HL-60 (cell line): ENCODE results near the gene HECA.

ENCODE experiments used
- DNase-seq, 2 experiments: peaks; one replicate each; pipeline ENCODE4 v3.0.0-alpha.2; 2010 to 2020; ENCODE audit warnings: low read depth in 1 of 2, low spot score in 1 of 2
- H3K27ac ChIP-seq: fragments of 250-450 bp; sonication (Bioruptor Pico); replicated peaks from 2 replicates; pipeline ENCODE4 v1.5.1; 2020; ENCODE audit warnings: mild to moderate bottlenecking, moderate library complexity
- H3K27me3 ChIP-seq: fragments of 250-450 bp; sonication (Bioruptor Pico); 2 replicates; pipeline ENCODE4 v1.5.1; 2021; ENCODE audit warnings: mild to moderate bottlenecking, moderate library complexity; ENCODE audit not compliant: insufficient read depth, poor library complexity, severe bottlenecking
- H3K4me3 ChIP-seq: replicated peaks from 2 replicates; pipeline ENCODE4 v1.5.1; 2011; ENCODE audit warnings: mild to moderate bottlenecking, control low read depth, low read length; ENCODE audit not compliant: insufficient read depth
- GABPA ChIP-seq: IDR thresholded peaks from 2 replicates; pipeline ENCODE4 v1.6.1; 2012; ENCODE audit warnings: low read depth
- POLR2AphosphoS5 ChIP-seq: IDR thresholded peaks from 2 replicates; pipeline ENCODE4 v1.6.1; 2012; ENCODE audit warnings: low read depth
- SPI1 ChIP-seq: IDR thresholded peaks from 2 replicates; pipeline ENCODE4 v1.6.1; 2012; ENCODE audit warnings: low read depth, mild to moderate bottlenecking, borderline replicate concordance
- TF ChIP-seq, protein P1 (sequence below): IDR thresholded peaks from one replicate; pipeline ENCODE4 v1.5.1; 2011; ENCODE audit warnings: low read length, control low read depth, inconsistent platforms; ENCODE audit not compliant: insufficient read depth
- TF ChIP-seq, protein P2 (sequence below): IDR thresholded peaks from 2 replicates; pipeline ENCODE4 v1.6.1; 2012; ENCODE audit warnings: low read depth; ENCODE audit not compliant: insufficient replicate concordance

The HECA gene

DNA sequence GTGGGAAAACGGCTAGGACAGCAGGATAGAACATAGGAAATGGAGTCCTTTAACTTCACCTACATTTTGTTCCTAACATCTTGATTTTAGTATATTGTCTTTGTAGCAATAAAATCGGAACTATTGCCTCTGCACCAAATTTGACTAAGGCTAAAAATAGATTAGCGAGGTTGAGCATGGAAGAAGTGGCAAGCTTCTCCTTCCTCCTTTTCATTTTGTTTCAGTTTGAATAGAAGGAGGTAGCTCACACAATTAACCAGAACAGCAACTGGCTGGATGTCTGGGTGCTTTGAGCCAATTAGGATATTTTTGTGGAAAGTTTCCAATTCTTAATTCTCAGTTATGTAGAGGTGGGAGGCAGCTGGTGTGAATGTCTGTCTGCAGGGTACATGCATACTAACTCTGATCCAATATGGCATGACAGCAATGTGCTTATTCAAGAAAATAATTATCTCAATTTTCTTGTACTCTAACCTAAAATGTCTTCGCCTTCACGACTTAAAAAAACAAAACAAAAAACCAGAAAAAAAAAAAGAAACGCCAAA lies 3.1 kb upstream of the HECA start:
- no peak overlapping the region for H3K4me3 ChIP-seq
- H3K27me3 ChIP-seq = no peaks in the 10 kb centered on the region
- peak overlapping the region; percentile 50 for H3K27ac ChIP-seq
- DNase-seq = no peak
- TF ChIP-seq POLR2AphosphoS5 (no peak), GABPA (no peak), SPI1 (no peak)
- TF ChIP-seq, protein P1, sequence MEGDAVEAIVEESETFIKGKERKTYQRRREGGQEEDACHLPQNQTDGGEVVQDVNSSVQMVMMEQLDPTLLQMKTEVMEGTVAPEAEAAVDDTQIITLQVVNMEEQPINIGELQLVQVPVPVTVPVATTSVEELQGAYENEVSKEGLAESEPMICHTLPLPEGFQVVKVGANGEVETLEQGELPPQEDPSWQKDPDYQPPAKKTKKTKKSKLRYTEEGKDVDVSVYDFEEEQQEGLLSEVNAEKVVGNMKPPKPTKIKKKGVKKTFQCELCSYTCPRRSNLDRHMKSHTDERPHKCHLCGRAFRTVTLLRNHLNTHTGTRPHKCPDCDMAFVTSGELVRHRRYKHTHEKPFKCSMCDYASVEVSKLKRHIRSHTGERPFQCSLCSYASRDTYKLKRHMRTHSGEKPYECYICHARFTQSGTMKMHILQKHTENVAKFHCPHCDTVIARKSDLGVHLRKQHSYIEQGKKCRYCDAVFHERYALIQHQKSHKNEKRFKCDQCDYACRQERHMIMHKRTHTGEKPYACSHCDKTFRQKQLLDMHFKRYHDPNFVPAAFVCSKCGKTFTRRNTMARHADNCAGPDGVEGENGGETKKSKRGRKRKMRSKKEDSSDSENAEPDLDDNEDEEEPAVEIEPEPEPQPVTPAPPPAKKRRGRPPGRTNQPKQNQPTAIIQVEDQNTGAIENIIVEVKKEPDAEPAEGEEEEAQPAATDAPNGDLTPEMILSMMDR = no peak
- TF ChIP-seq, protein P2, sequence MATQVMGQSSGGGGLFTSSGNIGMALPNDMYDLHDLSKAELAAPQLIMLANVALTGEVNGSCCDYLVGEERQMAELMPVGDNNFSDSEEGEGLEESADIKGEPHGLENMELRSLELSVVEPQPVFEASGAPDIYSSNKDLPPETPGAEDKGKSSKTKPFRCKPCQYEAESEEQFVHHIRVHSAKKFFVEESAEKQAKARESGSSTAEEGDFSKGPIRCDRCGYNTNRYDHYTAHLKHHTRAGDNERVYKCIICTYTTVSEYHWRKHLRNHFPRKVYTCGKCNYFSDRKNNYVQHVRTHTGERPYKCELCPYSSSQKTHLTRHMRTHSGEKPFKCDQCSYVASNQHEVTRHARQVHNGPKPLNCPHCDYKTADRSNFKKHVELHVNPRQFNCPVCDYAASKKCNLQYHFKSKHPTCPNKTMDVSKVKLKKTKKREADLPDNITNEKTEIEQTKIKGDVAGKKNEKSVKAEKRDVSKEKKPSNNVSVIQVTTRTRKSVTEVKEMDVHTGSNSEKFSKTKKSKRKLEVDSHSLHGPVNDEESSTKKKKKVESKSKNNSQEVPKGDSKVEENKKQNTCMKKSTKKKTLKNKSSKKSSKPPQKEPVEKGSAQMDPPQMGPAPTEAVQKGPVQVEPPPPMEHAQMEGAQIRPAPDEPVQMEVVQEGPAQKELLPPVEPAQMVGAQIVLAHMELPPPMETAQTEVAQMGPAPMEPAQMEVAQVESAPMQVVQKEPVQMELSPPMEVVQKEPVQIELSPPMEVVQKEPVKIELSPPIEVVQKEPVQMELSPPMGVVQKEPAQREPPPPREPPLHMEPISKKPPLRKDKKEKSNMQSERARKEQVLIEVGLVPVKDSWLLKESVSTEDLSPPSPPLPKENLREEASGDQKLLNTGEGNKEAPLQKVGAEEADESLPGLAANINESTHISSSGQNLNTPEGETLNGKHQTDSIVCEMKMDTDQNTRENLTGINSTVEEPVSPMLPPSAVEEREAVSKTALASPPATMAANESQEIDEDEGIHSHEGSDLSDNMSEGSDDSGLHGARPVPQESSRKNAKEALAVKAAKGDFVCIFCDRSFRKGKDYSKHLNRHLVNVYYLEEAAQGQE = no peak

DNA sequence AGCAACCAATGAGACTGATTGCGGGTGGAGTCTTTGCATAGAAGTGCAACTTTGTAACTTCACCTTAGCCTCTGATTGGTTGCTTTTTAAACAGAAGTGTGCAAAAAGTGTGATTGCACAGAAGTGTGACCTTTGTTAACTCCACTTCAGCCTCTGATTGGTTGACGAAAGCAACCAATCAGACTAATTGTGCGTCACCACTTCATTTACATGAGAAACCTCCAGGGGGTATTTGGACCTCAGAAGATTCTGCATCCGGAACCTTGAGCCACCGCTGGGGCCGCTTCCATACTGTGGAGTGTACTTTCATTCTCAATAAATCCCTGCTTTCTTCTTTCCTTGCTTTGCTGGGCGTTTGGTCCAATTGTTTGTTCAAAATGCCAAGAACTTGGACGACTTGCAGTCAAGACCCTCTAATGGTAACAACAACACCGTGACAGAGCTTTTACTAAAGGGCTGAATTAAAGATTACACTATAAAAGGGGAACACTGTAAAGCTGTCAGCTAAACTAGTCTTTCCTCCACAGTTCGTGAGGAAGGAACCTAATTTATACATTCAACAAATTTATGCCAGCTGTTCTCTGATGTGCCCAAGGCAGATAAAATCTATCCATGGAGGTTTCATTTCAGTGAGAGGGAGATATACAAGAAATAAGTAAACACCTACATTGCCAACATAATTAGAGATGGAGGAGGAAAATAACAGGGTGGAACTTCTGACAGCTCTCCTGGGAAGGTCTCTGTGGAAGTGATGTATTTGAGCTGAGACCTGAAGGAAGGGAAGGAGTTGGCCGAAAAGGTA lies 1.4 kb upstream of the HECA start:
- H3K27me3 ChIP-seq = no peaks in the 10 kb centered on the region
- H3K4me3 ChIP-seq = no peak overlapping the region
- H3K27ac ChIP-seq = no peak overlapping the region
- DNase-seq = no peak
- TF ChIP-seq, protein P1 = no peak
- TF ChIP-seq, protein P2 = no peak
- TF ChIP-seq POLR2AphosphoS5 = no peak
- no peak for TF ChIP-seq GABPA
- no peak for TF ChIP-seq SPI1

DNA sequence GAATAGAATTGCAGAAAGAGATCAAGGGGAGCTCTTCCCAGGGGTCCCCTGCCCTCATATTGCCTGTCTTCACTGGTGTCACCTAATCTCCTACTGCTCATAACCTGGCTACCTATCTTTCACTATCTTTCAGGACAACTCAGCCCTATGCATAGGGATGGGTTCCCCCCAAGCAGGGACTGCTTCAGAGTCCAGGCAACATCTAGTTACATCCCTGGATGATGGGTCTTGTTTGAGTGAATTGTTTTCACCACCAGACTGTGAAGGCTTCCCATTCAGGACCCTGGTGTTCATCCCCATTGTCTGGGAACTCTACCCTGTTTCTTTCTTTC lies 850 bp upstream of the HECA start:
- no peak for DNase-seq
- Histone ChIP-seq H3K27ac (no peak overlapping the region), H3K27me3 (no peaks in the 10 kb centered on the region), H3K4me3 (no peak overlapping the region)
- TF ChIP-seq POLR2AphosphoS5 (no peak), SPI1 (no peak), GABPA (no peak)
- TF ChIP-seq, protein P2 = no peak
- TF ChIP-seq, protein P1 = no peak
